Common myeloid progenitor, CD34-positive (primary cell): ENCODE data around the gene PLB1.

Source experiments
- CTCF ChIA-PET: fragments of 350-600 bp; sonication (Branson Sonifier 250); formaldehyde crosslinking; loops from one replicate; lab custom pipeline; 2021; ENCODE audit warnings: antibody characterized with exemption; lab: Charles Lee
- POLR2A ChIA-PET: fragments of 350-600 bp; sonication (Branson Sonifier 250); formaldehyde crosslinking; loops from one replicate; lab custom pipeline; 2021; ENCODE audit warnings: antibody characterized with exemption; lab: Charles Lee
- DNase-seq, 3 donors: peaks; one replicate each; pipeline versions ENCODE4 v3.0.0 to v3.0.0-alpha.2; 2013
- H3K27ac ChIP-seq, 2 experiments: 1 replicate in 1 of 2; 2 replicates in 1 of 2; pipeline ENCODE4 v1.7.0; 2013; ENCODE audit warnings: inconsistent platforms in 2 of 2, low read length in 2 of 2, mild to moderate bottlenecking in 2 of 2, low read depth in 1 of 2, moderate library complexity in 1 of 2; ENCODE audit not compliant: severe bottlenecking in 2 of 2, insufficient read depth in 1 of 2, poor library complexity in 1 of 2
- H3K27me3 ChIP-seq, 5 experiments: replicated peaks in 2 of 5; 1 replicate in 3 of 5; 2 replicates in 2 of 5; pipeline versions ENCODE4 v1.6.1 to v1.7.0; 2013; ENCODE audit warnings: low read length in 4 of 5, mild to moderate bottlenecking in 2 of 5, moderate library complexity in 2 of 5, inconsistent platforms in 1 of 5; ENCODE audit not compliant: insufficient read depth in 5 of 5, control insufficient read depth in 4 of 5
- H3K36me3 ChIP-seq, 4 experiments: 1 replicate in 2 of 4; 2 replicates in 2 of 4; pipeline versions ENCODE4 v1.6.1 to v1.7.0; 2013; ENCODE audit warnings: low read length in 3 of 4, control low read depth in 1 of 4, mild to moderate bottlenecking in 1 of 4; ENCODE audit not compliant: control insufficient read depth in 4 of 4, insufficient read depth in 4 of 4
- H3K4me1 ChIP-seq, 4 experiments: 1 replicate in 3 of 4; 2 replicates in 1 of 4; pipeline versions ENCODE4 v1.6.1 to v1.7.1; 2013; ENCODE audit warnings: low read length in 3 of 4, mild to moderate bottlenecking in 3 of 4, control low read depth in 1 of 4, inconsistent platforms in 1 of 4, moderate library complexity in 1 of 4; ENCODE audit not compliant: control insufficient read depth in 4 of 4, insufficient read depth in 4 of 4; ENCODE audit errors: control extremely low read depth in 1 of 4
- H3K4me3 ChIP-seq, 7 experiments: 1 replicate in 4 of 7; 2 replicates in 3 of 7; pipeline versions ENCODE4 v1.5.1 to v1.7.0; 2013; ENCODE audit warnings: mild to moderate bottlenecking in 7 of 7, low read length in 6 of 7, moderate library complexity in 6 of 7, inconsistent platforms in 2 of 7, low read depth in 2 of 7, control low read depth in 1 of 7; ENCODE audit not compliant: insufficient read depth in 4 of 7, control insufficient read depth in 1 of 7; ENCODE audit errors: extremely low read depth in 1 of 7
- H3K9me3 ChIP-seq, 5 experiments: 1 replicate in 4 of 5; 2 replicates in 1 of 5; pipeline versions ENCODE4 v1.6.1 to v1.7.1; 2013; ENCODE audit warnings: low read length in 4 of 5, mild to moderate bottlenecking in 2 of 5, inconsistent platforms in 1 of 5, low read depth in 1 of 5, moderate library complexity in 1 of 5; ENCODE audit not compliant: control insufficient read depth in 4 of 5, insufficient read depth in 2 of 5; ENCODE audit errors: control extremely low read depth in 1 of 5
- WGBS: methylation state at CpG from one replicate; pipeline ENCODE4 v1.1.5; 2013; ENCODE audit not compliant: insufficient coverage; 5-methylcytosine and 5-hydroxymethylcytosine counted together

Gene PLB1

GRCh38 chr2:28509361-28509760 is 13.5 kb downstream of the PLB1 start:
- Histone ChIP-seq H3K27ac (no peak overlapping the region), H3K27me3 (peaks cover 0 to 6% (median 0%) of the 10 kb centered on the region in 5 experiments), H3K4me3 (no peak overlapping the region), H3K4me1 (no peaks in the 10 kb centered on the region), H3K36me3 (no peaks in the 10 kb centered on the region), H3K9me3 (peaks cover 0 to 10% (median 3%) of the 10 kb centered on the region in 5 experiments)
- POLR2A ChIA-PET, result no interaction called here
- 100% methylated on average over 1 of the region's 1 CpG for WGBS
- no peak for DNase-seq
- CTCF ChIA-PET, result no interaction called here

DNA sequence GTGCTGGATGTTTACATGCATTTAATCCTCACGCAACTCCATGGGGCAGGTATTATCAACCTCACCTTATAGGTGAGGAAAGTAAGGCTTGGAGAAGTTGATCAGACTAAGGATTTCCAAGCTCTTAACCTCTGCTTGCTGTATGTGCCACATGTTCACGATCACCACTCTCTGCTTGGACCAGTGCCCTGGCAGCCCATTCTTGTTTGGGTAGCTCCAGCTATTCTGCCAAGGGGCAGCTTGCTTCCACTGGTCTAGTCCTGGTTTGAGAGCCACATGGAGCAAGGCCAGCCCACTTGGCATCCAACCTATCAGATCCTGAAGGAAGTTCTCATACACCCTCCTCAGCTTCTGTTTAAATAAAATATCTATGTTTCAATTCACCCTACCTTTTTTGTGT is 14.3 kb downstream of the PLB1 start:
- CTCF ChIA-PET, result interaction anchor here (0.5 kb wide), 1 partner anchor 410 kb away, joined by 3 read pairs; no protein-coding TSS in a partner anchor
- no peak overlapping the region for H3K4me3 ChIP-seq
- H3K27me3 ChIP-seq, result peaks cover 0 to 6% (median 0%) of the 10 kb centered on the region in 5 experiments
- H3K36me3 ChIP-seq, result no peaks in the 10 kb centered on the region
- H3K4me1 ChIP-seq, result no peaks in the 10 kb centered on the region
- WGBS, result 96% methylated on average over 2 of the region's 2 CpGs
- DNase-seq, result no peak
- no peak overlapping the region for H3K27ac ChIP-seq
- POLR2A ChIA-PET, result no interaction called here
- H3K9me3 ChIP-seq, result peaks cover 0 to 10% (median 3%) of the 10 kb centered on the region in 5 experiments

DNA sequence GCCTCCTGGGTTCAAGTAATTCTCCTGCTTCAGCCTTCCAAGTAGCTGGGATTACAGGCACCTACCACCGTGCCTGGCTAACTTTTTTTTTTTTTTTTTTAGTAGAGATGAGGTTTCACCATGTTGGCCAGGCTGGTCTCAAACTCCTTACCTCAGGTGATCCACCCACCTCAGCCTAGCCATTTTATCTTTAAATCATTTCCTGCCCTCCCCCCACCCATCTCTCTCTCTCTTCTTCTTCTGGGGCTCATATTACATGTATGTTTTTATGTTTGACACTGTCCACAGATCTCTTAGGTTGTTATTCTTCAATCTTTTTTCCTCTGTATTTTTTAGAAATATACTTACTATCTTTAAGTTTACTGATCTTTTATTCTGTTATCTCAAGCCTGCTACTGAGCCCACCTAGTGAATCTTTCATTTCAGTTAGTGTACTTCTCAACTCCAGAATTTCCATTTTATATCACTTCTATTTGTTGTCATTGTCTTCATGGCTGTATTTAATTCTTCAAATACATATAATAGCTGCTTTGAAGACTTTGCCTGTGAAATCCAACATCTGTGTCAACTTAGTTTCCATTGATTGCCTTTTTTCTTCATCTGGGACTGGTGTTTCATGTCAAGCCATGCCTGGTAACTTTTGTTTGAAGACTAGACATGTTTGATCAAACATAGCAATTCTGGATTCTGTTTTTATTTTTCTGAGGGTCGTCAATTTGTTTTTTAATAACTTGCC is 16.2 kb downstream of the PLB1 start:
- Histone ChIP-seq H3K9me3 (peaks cover 0 to 10% (median 3%) of the 10 kb centered on the region in 5 experiments), H3K27me3 (peaks cover 0 to 3% (median 0%) of the 10 kb centered on the region in 5 experiments), H3K27ac (no peak overlapping the region), H3K4me3 (no peak overlapping the region), H3K36me3 (no peaks in the 10 kb centered on the region), H3K4me1 (no peaks in the 10 kb centered on the region)
- WGBS, result 100% methylated on average over 1 of the region's 2 CpGs
- ChIA-PET POLR2A (no interaction called here), CTCF (interaction anchor here (0.6 kb wide), 1 partner anchor 237 kb away, joined by 3 read pairs; no protein-coding TSS in a partner anchor)
- no peak for DNase-seq

DNA sequence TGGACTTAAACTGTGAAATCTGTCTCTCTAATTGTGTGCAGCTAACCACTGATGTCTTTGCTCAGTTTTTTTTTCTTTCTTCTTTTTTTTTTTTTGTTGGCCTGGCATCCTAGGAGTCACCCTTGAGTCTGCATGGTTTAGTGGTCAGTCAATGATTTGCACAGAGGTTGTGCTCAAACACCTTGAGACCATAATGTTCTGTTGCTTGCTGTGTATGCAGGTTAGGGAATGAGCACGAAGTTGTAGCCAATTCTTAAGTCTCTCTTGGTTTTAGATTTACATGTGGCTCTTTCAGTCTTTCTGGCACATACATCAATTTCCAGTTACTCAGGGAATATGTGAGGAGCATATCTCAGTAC is 16.7 kb downstream of the PLB1 start:
- Histone ChIP-seq H3K4me3 (no peak overlapping the region), H3K27ac (no peak overlapping the region), H3K27me3 (peaks cover 0 to 3% (median 0%) of the 10 kb centered on the region in 5 experiments), H3K9me3 (peaks cover 0 to 10% (median 3%) of the 10 kb centered on the region in 5 experiments), H3K4me1 (no peaks in the 10 kb centered on the region), H3K36me3 (no peaks in the 10 kb centered on the region)
- POLR2A ChIA-PET, result no interaction called here
- DNase-seq, result no peak
- WGBS, result 100% methylated on average over 1 of the region's 1 CpG
- CTCF ChIA-PET, result interaction anchor here (0.6 kb wide), 1 partner anchor 238 kb away, joined by 3 read pairs; no protein-coding TSS in a partner anchor

GRCh38 chr2:28513097-28513496 is 17.2 kb downstream of the PLB1 start:
- peaks cover 0 to 10% (median 3%) of the 10 kb centered on the region in 5 experiments for H3K9me3 ChIP-seq
- 100% methylated on average over 1 of the region's 1 CpG for WGBS
- no peaks in the 10 kb centered on the region for H3K36me3 ChIP-seq
- H3K27me3 ChIP-seq, result peaks cover 0 to 3% (median 0%) of the 10 kb centered on the region in 5 experiments
- H3K4me1 ChIP-seq, result no peaks in the 10 kb centered on the region
- DNase-seq, result no peak
- CTCF ChIA-PET, result no interaction called here
- POLR2A ChIA-PET, result no interaction called here
- no peak overlapping the region for H3K4me3 ChIP-seq
- no peak overlapping the region for H3K27ac ChIP-seq

- DNase-seq, result no peak
These were observed 19.4 kb downstream of the PLB1 start for GRCh38 chr2:28515176-28515751.

DNA sequence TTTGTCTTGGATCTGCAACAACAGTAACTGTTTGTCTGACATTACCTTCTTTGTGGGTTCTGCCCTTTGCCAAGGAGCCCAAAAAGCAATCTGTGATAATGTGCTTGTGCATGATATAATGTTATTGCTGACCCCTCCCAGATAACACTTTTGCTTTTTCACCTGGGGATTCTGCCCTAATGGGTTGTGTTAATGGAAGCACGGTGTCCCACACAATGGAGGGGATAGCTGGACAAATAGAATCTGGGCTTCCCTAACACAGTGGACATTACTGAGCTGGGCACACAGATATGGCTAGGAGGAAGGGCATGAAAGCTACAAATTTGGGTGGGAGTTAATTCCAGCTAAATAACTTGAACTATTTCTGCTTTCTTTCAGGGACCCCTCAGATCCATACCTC is 20.6 kb downstream of the PLB1 start:
- Histone ChIP-seq H3K4me3 (no peak overlapping the region), H3K9me3 (peaks cover 0 to 8% (median 3%) of the 10 kb centered on the region in 5 experiments), H3K27ac (no peak overlapping the region), H3K4me1 (peaks cover 0 to 2% (median 0%) of the 10 kb centered on the region in 4 experiments), H3K27me3 (peaks cover 0 to 3% (median 1%) of the 10 kb centered on the region in 5 experiments), H3K36me3 (no peaks in the 10 kb centered on the region)
- ChIA-PET POLR2A (interaction anchor here (0.5 to 0.6 kb wide), 2 partner anchors 415 to 1825 kb away, joined by 3 read pairs; no protein-coding TSS in a partner anchor), CTCF (interaction anchor here (1.2 kb wide), 1 partner anchor 14 kb away, joined by 3 read pairs; no protein-coding TSS in a partner anchor)
- no peak for DNase-seq
- 100% methylated on average over 1 of the region's 1 CpG for WGBS

More at GRCh38 chr2:28515176-28515751, 19.4 kb downstream of the PLB1 start:
- ChIA-PET CTCF (no interaction called here), POLR2A (no interaction called here)
- Histone ChIP-seq H3K9me3 (peaks cover 0 to 10% (median 3%) of the 10 kb centered on the region in 5 experiments), H3K27me3 (peaks cover 0 to 3% (median 1%) of the 10 kb centered on the region in 5 experiments), H3K4me1 (no peaks in the 10 kb centered on the region), H3K4me3 (no peak overlapping the region), H3K36me3 (no peaks in the 10 kb centered on the region), H3K27ac (no peak overlapping the region)
- 95% methylated on average over 5 of the region's 5 CpGs for WGBS
